ENCODE measurements around the gene UBAC2. TPM values are rescaled to one million over a fixed set of nuclear protein-coding genes. Genes with fewer than 3 reads are reported as not detected.

Gene UBAC2
- total and polyA plus RNA-seq, 2 of the 4 experiments (the other 2 are of a cell fraction) = 20.8 to 36.3 TPM

DNA sequence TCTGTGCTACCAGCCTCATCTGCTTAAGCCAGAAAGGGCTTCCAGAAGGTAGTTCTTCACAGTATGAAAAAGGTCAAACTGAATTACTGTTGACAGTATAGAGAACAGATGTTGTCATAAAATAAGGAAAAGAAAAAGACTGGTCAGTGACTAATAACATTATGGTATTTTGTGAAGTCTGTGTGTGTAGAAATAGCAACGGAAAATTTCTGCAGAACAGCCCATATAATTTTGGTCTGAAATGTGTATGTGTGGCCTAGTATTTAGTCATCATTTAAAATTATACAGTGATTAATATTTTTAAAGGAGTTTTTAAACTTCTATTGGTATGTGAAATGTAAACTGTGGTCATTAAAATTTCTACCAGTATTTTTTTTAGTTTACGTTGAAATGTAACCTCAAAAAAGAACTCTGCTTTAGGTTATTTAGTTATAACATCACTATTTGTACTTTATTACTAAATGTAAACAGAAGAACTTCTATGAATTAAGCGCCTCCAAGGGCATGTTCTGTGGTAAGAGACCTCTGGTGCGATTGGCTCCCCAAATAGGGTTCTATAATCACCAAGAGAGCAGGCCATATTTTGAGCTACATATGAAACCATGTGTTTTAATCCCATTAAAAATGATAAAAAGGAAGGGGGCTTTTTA, 109.9 kb downstream of the UBAC2 start:
- TF ChIP-seq SMC3 (IDR thresholded peaks at IDR 0.05; ENCODE audit: low read depth, low read length) (no peak), CEBPB (IDR thresholded peaks at IDR 0.05; ENCODE audit: low read depth, low read length) (peak; percentile 75), RFX5 (IDR thresholded peaks at IDR 0.05; ENCODE audit: low read depth, low read length) (no peak), NFE2L2 (IDR thresholded peaks at IDR 0.05; ENCODE audit: low read depth, low read length) (no peak), BHLHE40 (IDR thresholded peaks at IDR 0.05; ENCODE audit: low read depth, low read length) (no peak), MAZ (IDR thresholded peaks at IDR 0.05; ENCODE audit: borderline replicate concordance, low read depth, low read length) (no peak), MAFK (IDR thresholded peaks at IDR 0.05; ENCODE audit: low read depth, low read length) (no peak), RCOR1 (IDR thresholded peaks at IDR 0.05; ENCODE audit: insufficient replicate concordance, low read length) (no peak), POLR2A (IDR thresholded peaks at IDR 0.05; ENCODE audit: low read depth, low read length) (no peak), FOS (IDR thresholded peaks at IDR 0.05; ENCODE audit: low read depth, low read length) (0 out of 2 replicates have a peak, but pooled peaks have one; percentile 46), RAD21 (IDR thresholded peaks at IDR 0.05; ENCODE audit: low read length) (no peak), MXI1 (IDR thresholded peaks at IDR 0.05; ENCODE audit: borderline replicate concordance, low read depth, low read length) (no peak)
- TF ChIP-seq, protein P1, sequence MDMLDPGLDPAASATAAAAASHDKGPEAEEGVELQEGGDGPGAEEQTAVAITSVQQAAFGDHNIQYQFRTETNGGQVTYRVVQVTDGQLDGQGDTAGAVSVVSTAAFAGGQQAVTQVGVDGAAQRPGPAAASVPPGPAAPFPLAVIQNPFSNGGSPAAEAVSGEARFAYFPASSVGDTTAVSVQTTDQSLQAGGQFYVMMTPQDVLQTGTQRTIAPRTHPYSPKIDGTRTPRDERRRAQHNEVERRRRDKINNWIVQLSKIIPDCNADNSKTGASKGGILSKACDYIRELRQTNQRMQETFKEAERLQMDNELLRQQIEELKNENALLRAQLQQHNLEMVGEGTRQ (IDR thresholded peaks at IDR 0.05; ENCODE audit: low read depth, low read length) = no peak
- TF ChIP-seq, protein P2, sequence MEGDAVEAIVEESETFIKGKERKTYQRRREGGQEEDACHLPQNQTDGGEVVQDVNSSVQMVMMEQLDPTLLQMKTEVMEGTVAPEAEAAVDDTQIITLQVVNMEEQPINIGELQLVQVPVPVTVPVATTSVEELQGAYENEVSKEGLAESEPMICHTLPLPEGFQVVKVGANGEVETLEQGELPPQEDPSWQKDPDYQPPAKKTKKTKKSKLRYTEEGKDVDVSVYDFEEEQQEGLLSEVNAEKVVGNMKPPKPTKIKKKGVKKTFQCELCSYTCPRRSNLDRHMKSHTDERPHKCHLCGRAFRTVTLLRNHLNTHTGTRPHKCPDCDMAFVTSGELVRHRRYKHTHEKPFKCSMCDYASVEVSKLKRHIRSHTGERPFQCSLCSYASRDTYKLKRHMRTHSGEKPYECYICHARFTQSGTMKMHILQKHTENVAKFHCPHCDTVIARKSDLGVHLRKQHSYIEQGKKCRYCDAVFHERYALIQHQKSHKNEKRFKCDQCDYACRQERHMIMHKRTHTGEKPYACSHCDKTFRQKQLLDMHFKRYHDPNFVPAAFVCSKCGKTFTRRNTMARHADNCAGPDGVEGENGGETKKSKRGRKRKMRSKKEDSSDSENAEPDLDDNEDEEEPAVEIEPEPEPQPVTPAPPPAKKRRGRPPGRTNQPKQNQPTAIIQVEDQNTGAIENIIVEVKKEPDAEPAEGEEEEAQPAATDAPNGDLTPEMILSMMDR (conservative IDR thresholded peaks at IDR 0.05; ENCODE audit: low read depth, low read length) = no peak
- TF ChIP-seq, protein P3, sequence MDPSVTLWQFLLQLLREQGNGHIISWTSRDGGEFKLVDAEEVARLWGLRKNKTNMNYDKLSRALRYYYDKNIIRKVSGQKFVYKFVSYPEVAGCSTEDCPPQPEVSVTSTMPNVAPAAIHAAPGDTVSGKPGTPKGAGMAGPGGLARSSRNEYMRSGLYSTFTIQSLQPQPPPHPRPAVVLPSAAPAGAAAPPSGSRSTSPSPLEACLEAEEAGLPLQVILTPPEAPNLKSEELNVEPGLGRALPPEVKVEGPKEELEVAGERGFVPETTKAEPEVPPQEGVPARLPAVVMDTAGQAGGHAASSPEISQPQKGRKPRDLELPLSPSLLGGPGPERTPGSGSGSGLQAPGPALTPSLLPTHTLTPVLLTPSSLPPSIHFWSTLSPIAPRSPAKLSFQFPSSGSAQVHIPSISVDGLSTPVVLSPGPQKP (IDR thresholded peaks at IDR 0.05; ENCODE audit: borderline replicate concordance, low read depth, low read length) = no peak
- Histone ChIP-seq H3K27me3 (ENCODE audit: control insufficient read depth, insufficient read depth, low read length) (no peaks in the 10 kb centered on the region), H2BK20ac (ENCODE audit: low read depth, low read length) (peak overlapping the region; percentile 11; the same call in 1 of the 2 replicates), H2BK5ac (ENCODE audit: low read depth, low read length, poor library complexity, severe bottlenecking) (peak overlapping the region; percentile 55), H2AK5ac (ENCODE audit: low read depth, low read length) (0 out of 2 replicates have a peak overlapping the region, but pooled peaks have one; percentile 67), H2AK9ac (replicated peaks; ENCODE audit: low read depth, low read length, poor library complexity) (no peak overlapping the region), H2BK120ac (ENCODE audit: low read depth, low read length) (peak overlapping the region; percentile 7; the same call in 1 of the 2 replicates), H4K91ac (ENCODE audit: insufficient read depth, low read depth, low read length) (peak overlapping the region; percentile 25; the same call in 1 of the 2 replicates), H4K8ac (ENCODE audit: low read depth in 2 of 2, low read length in 2 of 2) (no peak overlapping the region; a peak in 1 of 4 replicates), H3K79me1 (ENCODE audit: low read depth in 1 of 2, low read length in 2 of 2) (peaks cover 16 to 25% of the 10 kb centered on the region in 2 experiments), H3K4me2 (ENCODE audit: low read depth, low read length) (peak overlapping the region; percentile 47; the same call in 1 of the 2 replicates), H3K27ac (ENCODE audit: insufficient read depth, low read length) (no peak overlapping the region), H3K56ac (ENCODE audit: extremely low read depth, insufficient read depth, low read length) (no peak overlapping the region), H3K4me3 (ENCODE audit: insufficient read depth, low read depth, low read length) (no peak overlapping the region), H2BK15ac (ENCODE audit: low read depth, low read length) (no peak overlapping the region), H3K9me3 (ENCODE audit: control insufficient read depth, insufficient read depth, low read length) (no peaks in the 10 kb centered on the region), H3K14ac (replicated peaks; ENCODE audit: low read depth, low read length) (0 out of 2 replicates have a peak overlapping the region, but pooled peaks have one; percentile 7), H3K9ac (ENCODE audit: low read depth, low read length) (no peak overlapping the region), H3K4ac (ENCODE audit: low read depth, low read length) (peak overlapping the region; percentile 41; the same call in 1 of the 2 replicates), H3K9me1 (ENCODE audit: insufficient read depth, low read length) (peaks cover 25% of the 10 kb centered on the region), H3K23ac (ENCODE audit: low read depth, low read length) (peak overlapping the region; percentile 41; the same call in 1 of the 2 replicates), H3K4me1 (ENCODE audit: control insufficient read depth, insufficient read depth, low read length) (peaks cover 22% of the 10 kb centered on the region), H3K18ac (ENCODE audit: low read depth, low read length) (no peak overlapping the region), H4K5ac (ENCODE audit: low read depth, low read length) (no peak overlapping the region), H4K20me1 (ENCODE audit: insufficient read depth, low read length) (peaks cover 29% of the 10 kb centered on the region), H3K36me3 (ENCODE audit: control insufficient read depth, insufficient read depth, low read length) (peaks cover 4% of the 10 kb centered on the region; the same call in 1 of the 2 replicates), H2AFZ (replicated peaks; ENCODE audit: low read length, poor library complexity) (no peak overlapping the region)
- intact Hi-C loops (cut with micrococcal nuclease) (no loop called here), dilution Hi-C loops (cut with HindIII; ENCODE audit: low sequenced_read_pairs, unreplicated experiment) (no loop called here), in situ Hi-C loops (cut with MboI; ENCODE audit: low sequenced_read_pairs) (no loop called here)
- DNase-seq (peak; percentile 93), ATAC-seq (ENCODE audit: low read depth) (peak; percentile 60)
- ChIA-PET POLR2A (ENCODE audit: unreplicated experiment) (no interaction called here), CTCF (no interaction called here)
- no TSS peak for BruUV-seq (replicated peaks)
- WGBS, 2 experiments (ENCODE audit: extremely low coverage in 2 of 2, insufficient read length in 1 of 2) = no CpG with 5 or more reads among the region's 4 CpGs

Measured in IMR-90 (cell line).